ENCODE measurements around the gene TPCN2.
A peak's percentile ranks its signal among the peaks of the same experiment; 100 is the strongest.

Gene TPCN2

GRCh38 chr11:69121621-69122325 is 73.0 kb downstream of the TPCN2 start:
- DNase-seq, result no peak
- no peaks in the 10 kb centered on the region for H3K27me3 ChIP-seq
- intact Hi-C loops (cut with DNase I; ENCODE audit: low total_unique reads), result no loop called here
- H3K4me1 ChIP-seq, result peaks cover 0 to 32% (median 25%) of the 10 kb centered on the region in 4 donors
- no peak for TF ChIP-seq CTCF (IDR thresholded peaks at IDR 0.05)
- H3K9me3 ChIP-seq, result no peaks in the 10 kb centered on the region
- H3K36me3 ChIP-seq, result no peaks in the 10 kb centered on the region
- H3K4me3 ChIP-seq, result no peak overlapping the region
- H3K27ac ChIP-seq, result peak overlapping the region; percentile 18 to 45

GRCh38 chr11:69122326-69122629 is 73.5 kb downstream of the TPCN2 start:
- no peaks in the 10 kb centered on the region for H3K36me3 ChIP-seq
- H3K4me1 ChIP-seq, result peaks cover 0 to 37% (median 30%) of the 10 kb centered on the region in 4 donors
- peak overlapping the region; percentile 18 to 45 for H3K27ac ChIP-seq
- H3K4me3 ChIP-seq, result no peak overlapping the region
- no peak for DNase-seq
- H3K27me3 ChIP-seq, result no peaks in the 10 kb centered on the region
- no peak for TF ChIP-seq CTCF (IDR thresholded peaks at IDR 0.05)
- no peaks in the 10 kb centered on the region for H3K9me3 ChIP-seq
- intact Hi-C loops (cut with DNase I; ENCODE audit: low total_unique reads), result no loop called here

- H3K27ac ChIP-seq, result peak overlapping the region; percentile 18 to 45
- peaks cover 0 to 1% (median 0%) of the 10 kb centered on the region in 3 donors for H3K9me3 ChIP-seq
- DNase-seq, result peak; percentile 32 to 82
- intact Hi-C loops (cut with DNase I; ENCODE audit: low total_unique reads), result no loop called here
- H3K4me1 ChIP-seq, result peaks cover 0 to 40% (median 30%) of the 10 kb centered on the region in 4 donors
- no peak for TF ChIP-seq CTCF (IDR thresholded peaks at IDR 0.05)
- no peaks in the 10 kb centered on the region for H3K27me3 ChIP-seq
- H3K36me3 ChIP-seq, result no peaks in the 10 kb centered on the region
- no peak overlapping the region for H3K4me3 ChIP-seq
These were observed 74.1 kb downstream of the TPCN2 start for GRCh38 chr11:69122630-69123431.

GRCh38 chr11:69123593-69124545 is 75.1 kb downstream of the TPCN2 start:
- intact Hi-C loops (cut with DNase I; ENCODE audit: low total_unique reads), result no loop called here
- Histone ChIP-seq H3K27me3 (no peaks in the 10 kb centered on the region), H3K4me1 (peaks cover 0 to 40% (median 30%) of the 10 kb centered on the region in 4 donors), H3K27ac (peak overlapping the region in 1 of 2 donors; percentile 45), H3K9me3 (peaks cover 0 to 5% (median 0%) of the 10 kb centered on the region in 3 donors), H3K4me3 (no peak overlapping the region), H3K36me3 (no peaks in the 10 kb centered on the region)
- DNase-seq, result no peak
- no peak for TF ChIP-seq CTCF (IDR thresholded peaks at IDR 0.05)

- H3K4me3 ChIP-seq, result no peak overlapping the region
- H3K27me3 ChIP-seq, result no peaks in the 10 kb centered on the region
- peaks cover 0 to 44% (median 30%) of the 10 kb centered on the region in 4 donors for H3K4me1 ChIP-seq
- peak overlapping the region in 1 of 2 donors; percentile 47 for H3K27ac ChIP-seq
- TF ChIP-seq CTCF (IDR thresholded peaks at IDR 0.05), result no peak
- H3K9me3 ChIP-seq, result peaks cover 0 to 5% (median 0%) of the 10 kb centered on the region in 3 donors
- no peaks in the 10 kb centered on the region for H3K36me3 ChIP-seq
- DNase-seq, result peak in 1 of 2 donors; percentile 32
- intact Hi-C loops (cut with DNase I; ENCODE audit: low total_unique reads), result no loop called here
These were observed 77.1 kb downstream of the TPCN2 start for GRCh38 chr11:69125861-69126260.

All from tibial artery (tissue), 4 donors.